HEK293T (cell line): ENCODE results near the gene PEX7.
"Not testable (repeated sequence)": the region's sequence is repeated elsewhere in the genome, so short reads cannot be mapped to it uniquely, and the experiment has no call there.

Source experiments
- BHLHE40 ChIP-seq: fragments of 450-650 bp; IDR thresholded peaks from 2 replicates; pipeline ENCODE4 v1.6.1; 2016; ENCODE audit warnings: mild to moderate bottlenecking, moderate library complexity, borderline replicate concordance
- ELF4 ChIP-seq: fragments of 450-650 bp; IDR thresholded peaks from 2 replicates; pipeline ENCODE4 v1.6.1; 2017; ENCODE audit warnings: antibody characterized with exemption
- FOXK2 ChIP-seq: fragments of 450-650 bp; IDR thresholded peaks from 2 replicates; pipeline ENCODE4 v1.6.1; 2016; ENCODE audit warnings: mild to moderate bottlenecking
- NFRKB ChIP-seq: fragments of 450-650 bp; IDR thresholded peaks from 2 replicates; pipeline ENCODE4 v1.6.1; 2016; ENCODE audit warnings: mild to moderate bottlenecking, moderate library complexity
- SP1 ChIP-seq: fragments of 450-650 bp; IDR thresholded peaks from 2 replicates; pipeline ENCODE4 v1.6.1; 2017
- SUZ12 ChIP-seq: fragments of 450-650 bp; IDR thresholded peaks from 2 replicates; pipeline ENCODE4 v1.6.1; 2016; ENCODE audit warnings: mild to moderate bottlenecking

DNA sequence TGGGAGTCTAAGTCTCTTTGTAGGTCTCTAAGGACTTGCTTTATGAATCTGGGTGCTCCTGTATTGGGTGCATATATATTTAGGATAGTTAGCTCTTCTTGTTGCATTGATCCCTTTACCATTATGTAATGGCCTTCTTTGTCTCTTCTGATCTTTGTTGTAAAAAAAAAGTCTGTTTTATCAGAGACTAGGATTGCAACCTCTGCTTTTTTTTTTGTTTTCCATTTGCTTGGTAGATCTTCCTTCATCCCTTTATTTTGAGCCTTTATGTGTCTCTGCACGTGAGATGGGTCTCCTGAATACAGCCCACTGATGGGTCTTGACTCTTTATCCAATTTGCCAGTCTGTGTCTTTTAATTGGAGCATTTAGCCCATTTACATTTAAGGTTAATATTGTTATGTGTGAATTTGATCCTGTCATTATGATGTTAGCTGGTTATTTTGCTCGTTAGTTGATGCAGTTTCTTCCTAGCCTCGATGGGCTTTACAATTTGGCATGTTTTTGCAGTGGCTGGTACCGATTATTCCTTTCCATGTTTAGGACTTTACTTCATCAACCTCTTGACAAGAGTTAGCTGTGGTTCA, 27.7 kb downstream of the PEX7 start:
- not testable (repeated sequence) for TF ChIP-seq ELF4, FOXK2, SUZ12, NFRKB, SP1, BHLHE40
